GM10847 (cell line): ENCODE results near the gene TSPY10.
"Not testable (repeated sequence)": the region's sequence is repeated elsewhere in the genome, so short reads cannot be mapped to it uniquely, and the experiment has no call there.

Experiments used
- POLR2A ChIP-seq: IDR thresholded peaks from 2 replicates; pipeline ENCODE4 v1.6.1; 2011; ENCODE audit not compliant: insufficient read length; ENCODE audit errors: extremely low read depth

The TSPY10 gene

DNA sequence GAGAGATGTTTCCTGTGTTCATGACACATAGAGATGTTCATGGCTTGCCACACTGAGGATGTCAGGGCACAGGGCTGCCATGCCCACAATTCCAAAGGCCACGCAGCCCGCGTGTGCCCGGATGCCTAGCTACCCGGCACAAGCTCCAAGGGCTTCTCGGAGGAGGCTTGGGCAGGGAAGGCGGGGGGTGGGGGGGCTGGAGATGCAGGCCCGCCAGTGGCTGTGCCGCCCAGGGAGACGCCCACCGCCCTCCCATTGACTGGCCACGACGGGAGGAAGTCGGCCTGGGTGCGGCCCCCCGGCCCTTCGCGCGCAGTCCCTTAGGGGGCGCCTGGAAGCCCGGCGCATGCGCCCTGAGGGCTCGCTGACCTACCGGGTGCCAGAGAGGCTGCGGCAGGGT is at the start of gene TSPY10:
TSS of gene TSPY10 (plus strand) at position 301 of the 400 bp plus-strand sequence. CDS start at position 347, 46 bp downstream.
- TF ChIP-seq POLR2A: not testable (repeated sequence)

DNA sequence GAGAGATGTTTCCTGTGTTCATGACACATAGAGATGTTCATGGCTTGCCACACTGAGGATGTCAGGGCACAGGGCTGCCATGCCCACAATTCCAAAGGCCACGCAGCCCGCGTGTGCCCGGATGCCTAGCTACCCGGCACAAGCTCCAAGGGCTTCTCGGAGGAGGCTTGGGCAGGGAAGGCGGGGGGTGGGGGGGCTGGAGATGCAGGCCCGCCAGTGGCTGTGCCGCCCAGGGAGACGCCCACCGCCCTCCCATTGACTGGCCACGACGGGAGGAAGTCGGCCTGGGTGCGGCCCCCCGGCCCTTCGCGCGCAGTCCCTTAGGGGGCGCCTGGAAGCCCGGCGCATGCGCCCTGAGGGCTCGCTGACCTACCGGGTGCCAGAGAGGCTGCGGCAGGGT is 40.7 kb upstream of the TSPY10 start, which contains the start of gene TSPY9:
TSS of gene TSPY9 (plus strand) at position 301 of the 400 bp plus-strand sequence. CDS start at position 347, 46 bp downstream.
- TF ChIP-seq POLR2A: not testable (repeated sequence)
